ENCODE data around the gene KLF5.

DNA sequence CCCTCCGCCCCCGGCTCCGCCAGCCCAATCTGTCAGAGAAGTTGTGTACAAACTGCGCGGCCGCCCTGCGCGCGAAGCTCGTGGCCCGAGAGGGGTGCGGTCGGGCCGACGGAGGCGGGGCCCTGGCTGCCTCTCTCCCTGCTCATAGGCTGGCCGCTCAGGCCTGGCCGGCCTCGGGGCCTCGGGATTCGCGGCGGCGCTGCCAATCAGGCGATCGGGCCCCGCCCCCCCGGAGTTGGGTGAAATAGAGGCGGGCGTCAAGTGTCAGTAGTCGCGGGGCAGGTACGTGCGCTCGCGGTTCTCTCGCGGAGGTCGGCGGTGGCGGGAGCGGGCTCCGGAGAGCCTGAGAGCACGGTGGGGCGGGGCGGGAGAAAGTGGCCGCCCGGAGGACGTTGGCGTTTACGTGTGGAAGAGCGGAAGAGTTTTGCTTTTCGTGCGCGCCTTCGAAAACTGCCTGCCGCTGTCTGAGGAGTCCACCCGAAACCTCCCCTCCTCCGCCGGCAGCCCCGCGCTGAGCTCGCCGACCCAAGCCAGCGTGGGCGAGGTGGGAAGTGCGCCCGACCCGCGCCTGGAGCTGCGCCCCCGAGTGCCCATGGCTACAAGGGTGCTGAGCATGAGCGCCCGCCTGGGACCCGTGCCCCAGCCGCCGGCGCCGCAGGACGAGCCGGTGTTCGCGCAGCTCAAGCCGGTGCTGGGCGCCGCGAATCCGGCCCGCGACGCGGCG, at the start of gene KLF5:
- TF ChIP-seq, protein P1, sequence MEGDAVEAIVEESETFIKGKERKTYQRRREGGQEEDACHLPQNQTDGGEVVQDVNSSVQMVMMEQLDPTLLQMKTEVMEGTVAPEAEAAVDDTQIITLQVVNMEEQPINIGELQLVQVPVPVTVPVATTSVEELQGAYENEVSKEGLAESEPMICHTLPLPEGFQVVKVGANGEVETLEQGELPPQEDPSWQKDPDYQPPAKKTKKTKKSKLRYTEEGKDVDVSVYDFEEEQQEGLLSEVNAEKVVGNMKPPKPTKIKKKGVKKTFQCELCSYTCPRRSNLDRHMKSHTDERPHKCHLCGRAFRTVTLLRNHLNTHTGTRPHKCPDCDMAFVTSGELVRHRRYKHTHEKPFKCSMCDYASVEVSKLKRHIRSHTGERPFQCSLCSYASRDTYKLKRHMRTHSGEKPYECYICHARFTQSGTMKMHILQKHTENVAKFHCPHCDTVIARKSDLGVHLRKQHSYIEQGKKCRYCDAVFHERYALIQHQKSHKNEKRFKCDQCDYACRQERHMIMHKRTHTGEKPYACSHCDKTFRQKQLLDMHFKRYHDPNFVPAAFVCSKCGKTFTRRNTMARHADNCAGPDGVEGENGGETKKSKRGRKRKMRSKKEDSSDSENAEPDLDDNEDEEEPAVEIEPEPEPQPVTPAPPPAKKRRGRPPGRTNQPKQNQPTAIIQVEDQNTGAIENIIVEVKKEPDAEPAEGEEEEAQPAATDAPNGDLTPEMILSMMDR (conservative IDR thresholded peaks at IDR 0.05), result no peak
- no peak for TF ChIP-seq EZH2 (IDR thresholded peaks at IDR 0.05; ENCODE audit: low read depth)
